ENCODE results near the gene C6orf132. TPM values are rescaled to one million over a fixed set of nuclear protein-coding genes. Genes with fewer than 3 reads are reported as not detected.

C6orf132 gene
- total and polyA plus RNA-seq, 12 donors, result 0.09 to 4.7 (median 1.4) TPM

DNA sequence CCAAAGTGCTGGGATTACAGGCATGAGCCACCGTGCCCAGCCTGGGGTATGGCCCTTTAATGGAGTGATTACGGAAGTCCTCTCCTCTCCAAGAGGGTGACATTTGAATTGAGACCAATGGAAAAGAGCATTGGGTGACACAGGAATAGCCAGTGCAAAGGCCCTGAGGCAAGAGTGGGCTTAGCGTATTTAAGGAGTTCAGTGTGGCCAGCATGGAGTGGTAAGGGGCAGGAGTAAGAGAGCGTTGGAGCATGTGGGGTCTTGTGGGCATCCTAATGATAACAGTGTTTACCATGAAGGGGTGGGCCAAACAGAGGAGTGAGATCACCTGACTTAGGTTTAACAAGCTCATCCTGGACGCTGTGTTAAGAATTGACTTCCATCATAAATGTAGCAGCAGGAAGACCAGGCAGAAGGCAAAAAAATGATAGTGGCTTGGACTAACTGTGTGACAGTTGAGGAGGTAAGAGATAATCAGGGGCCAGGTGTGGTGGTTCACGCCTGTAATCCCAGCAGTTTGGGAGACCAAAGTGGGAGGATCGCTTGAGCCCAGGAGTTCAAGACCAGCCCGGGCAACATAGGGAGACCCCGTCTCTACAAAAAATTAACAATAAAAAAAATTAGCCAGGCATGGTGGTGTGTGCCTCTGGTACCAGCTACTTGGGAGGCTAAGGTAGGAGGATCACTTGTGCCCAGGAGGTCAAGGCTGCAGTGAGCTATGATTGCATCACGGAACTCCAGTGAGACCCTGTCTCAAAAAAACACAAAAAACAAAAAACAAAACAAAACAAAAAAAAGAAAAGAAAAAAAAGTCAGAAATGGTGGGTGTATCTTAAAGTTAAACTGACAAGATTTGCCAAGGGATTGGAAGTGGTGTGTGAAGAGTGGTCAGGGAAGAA, 51.4 kb downstream of the C6orf132 start:
- no peaks in the 10 kb centered on the region for H3K36me3 ChIP-seq (replicated peaks in 1 of 2)
- no peaks in the 10 kb centered on the region for H3K27me3 ChIP-seq
- TF ChIP-seq POLR2A (IDR thresholded peaks at IDR 0.05), result no peak
- TF ChIP-seq, protein P1, sequence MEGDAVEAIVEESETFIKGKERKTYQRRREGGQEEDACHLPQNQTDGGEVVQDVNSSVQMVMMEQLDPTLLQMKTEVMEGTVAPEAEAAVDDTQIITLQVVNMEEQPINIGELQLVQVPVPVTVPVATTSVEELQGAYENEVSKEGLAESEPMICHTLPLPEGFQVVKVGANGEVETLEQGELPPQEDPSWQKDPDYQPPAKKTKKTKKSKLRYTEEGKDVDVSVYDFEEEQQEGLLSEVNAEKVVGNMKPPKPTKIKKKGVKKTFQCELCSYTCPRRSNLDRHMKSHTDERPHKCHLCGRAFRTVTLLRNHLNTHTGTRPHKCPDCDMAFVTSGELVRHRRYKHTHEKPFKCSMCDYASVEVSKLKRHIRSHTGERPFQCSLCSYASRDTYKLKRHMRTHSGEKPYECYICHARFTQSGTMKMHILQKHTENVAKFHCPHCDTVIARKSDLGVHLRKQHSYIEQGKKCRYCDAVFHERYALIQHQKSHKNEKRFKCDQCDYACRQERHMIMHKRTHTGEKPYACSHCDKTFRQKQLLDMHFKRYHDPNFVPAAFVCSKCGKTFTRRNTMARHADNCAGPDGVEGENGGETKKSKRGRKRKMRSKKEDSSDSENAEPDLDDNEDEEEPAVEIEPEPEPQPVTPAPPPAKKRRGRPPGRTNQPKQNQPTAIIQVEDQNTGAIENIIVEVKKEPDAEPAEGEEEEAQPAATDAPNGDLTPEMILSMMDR (IDR thresholded peaks at IDR 0.05), result no peak
- 85 to 93% (median 92%) methylated on average over 10 of the region's 10 CpGs for WGBS, 4 donors
- no peak overlapping the region for H3K27ac ChIP-seq
- intact Hi-C loops (cut with DNase I), result no loop called here
- H3K9me3 ChIP-seq (replicated peaks in 1 of 3), result no peaks in the 10 kb centered on the region
- no peak overlapping the region for H3K4me3 ChIP-seq
- no peak for DNase-seq
- peaks cover 6 to 8% of the 10 kb centered on the region in 2 donors for H3K4me1 ChIP-seq (replicated peaks in 1 of 2)

DNA sequence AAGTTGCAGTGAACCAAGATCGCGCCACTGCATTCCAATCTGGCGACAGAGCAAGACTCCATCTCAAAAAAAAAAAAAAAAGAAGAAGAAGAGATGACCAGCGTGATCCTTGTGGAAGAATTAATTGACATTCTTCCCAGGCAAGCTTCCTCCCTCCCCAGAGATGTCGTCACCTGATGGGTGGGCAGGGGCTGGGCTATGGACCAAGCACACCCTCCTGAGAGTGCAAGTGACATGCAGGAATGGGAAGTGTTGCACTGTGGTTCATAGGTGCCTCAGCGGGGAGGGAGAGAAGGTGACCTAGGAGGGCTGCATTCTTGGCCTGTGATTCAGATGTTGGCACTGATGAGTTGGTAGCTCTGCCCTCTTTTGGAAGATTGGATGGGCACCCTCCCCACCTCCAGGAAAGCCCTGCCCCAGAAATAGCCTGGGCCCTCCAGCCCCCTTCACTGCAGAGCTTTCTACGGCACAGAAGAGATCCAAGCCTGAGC, 54.3 kb downstream of the C6orf132 start:
- H3K4me3 ChIP-seq, result no peak overlapping the region
- H3K36me3 ChIP-seq (replicated peaks in 1 of 2), result no peaks in the 10 kb centered on the region
- no peaks in the 10 kb centered on the region for H3K27me3 ChIP-seq
- no peak overlapping the region for H3K27ac ChIP-seq
- intact Hi-C loops (cut with DNase I), result no loop called here
- peaks cover 0 to 4% of the 10 kb centered on the region in 2 donors for H3K4me1 ChIP-seq (replicated peaks in 1 of 2)
- H3K9me3 ChIP-seq (replicated peaks in 1 of 3), result no peaks in the 10 kb centered on the region
- WGBS, 4 donors, result 80 to 88% (median 86%) methylated on average over 7 of the region's 7 CpGs
- TF ChIP-seq POLR2A (IDR thresholded peaks at IDR 0.05), result no peak
- TF ChIP-seq, protein P1 (IDR thresholded peaks at IDR 0.05), result no peak
- DNase-seq, result peak in 2 of 7 donors; percentile 16 to 39

DNA sequence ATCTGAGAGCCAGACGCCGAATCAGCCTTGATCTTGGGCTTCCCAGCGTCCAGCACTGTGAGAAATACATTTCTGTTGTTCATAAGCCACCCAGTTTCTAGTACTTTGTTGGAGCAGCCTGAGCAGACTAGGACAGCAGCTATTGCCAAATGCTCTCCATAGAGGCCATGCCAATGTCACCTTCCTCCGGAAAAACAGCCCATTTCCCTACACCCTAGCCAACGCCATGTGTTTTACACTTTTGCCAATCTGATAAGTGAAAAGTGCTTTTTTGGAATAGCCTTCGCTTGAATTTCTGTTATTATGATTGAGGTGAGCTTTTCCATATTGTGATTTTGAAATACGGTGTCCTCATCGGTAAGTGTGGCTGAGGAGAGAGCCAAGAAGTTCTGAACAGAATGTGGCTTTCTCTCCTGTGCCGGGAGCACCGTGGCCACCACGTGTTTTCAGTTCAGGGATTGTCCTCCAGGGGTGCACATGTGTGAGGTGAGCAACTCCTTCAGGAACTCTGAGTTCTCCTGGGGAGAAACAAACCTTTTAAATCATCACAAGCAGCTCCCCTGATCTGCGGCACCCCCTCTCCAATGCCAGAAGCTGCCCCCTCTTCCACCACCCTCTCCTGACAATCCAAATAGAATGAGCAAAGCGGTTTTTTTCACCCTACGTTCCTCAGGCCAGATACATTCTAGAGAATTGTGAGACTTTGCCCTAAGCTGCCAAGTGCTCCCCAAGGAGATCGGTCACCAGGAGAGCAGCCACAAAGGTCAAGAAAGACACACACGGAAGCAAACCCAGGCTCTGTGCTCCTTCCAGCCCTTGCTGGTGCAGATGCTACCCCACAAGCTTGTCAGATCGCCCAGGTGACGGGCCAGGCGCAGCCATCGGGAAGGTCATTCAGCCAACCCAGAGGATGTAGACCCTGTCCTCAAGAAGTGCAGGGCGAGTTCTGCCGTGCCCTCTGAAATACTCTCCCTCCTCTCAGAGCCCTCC, 56.1 kb downstream of the C6orf132 start:
- H3K4me1 ChIP-seq (replicated peaks in 1 of 2), result peaks cover 0 to 4% of the 10 kb centered on the region in 2 donors
- WGBS, 4 donors, result 85 to 92% (median 88%) methylated on average over 17 to 22 of the region's 22 CpGs
- TF ChIP-seq POLR2A (IDR thresholded peaks at IDR 0.05), result no peak
- TF ChIP-seq, protein P1 (IDR thresholded peaks at IDR 0.05), result no peak
- H3K36me3 ChIP-seq (replicated peaks in 1 of 2), result peaks cover 0 to 3% of the 10 kb centered on the region in 2 donors
- no peaks in the 10 kb centered on the region for H3K9me3 ChIP-seq (replicated peaks in 1 of 3)
- no peak for DNase-seq
- H3K27me3 ChIP-seq, result no peaks in the 10 kb centered on the region
- no peak overlapping the region for H3K4me3 ChIP-seq
- no peak overlapping the region for H3K27ac ChIP-seq
- intact Hi-C loops (cut with DNase I), result no loop called here

DNA sequence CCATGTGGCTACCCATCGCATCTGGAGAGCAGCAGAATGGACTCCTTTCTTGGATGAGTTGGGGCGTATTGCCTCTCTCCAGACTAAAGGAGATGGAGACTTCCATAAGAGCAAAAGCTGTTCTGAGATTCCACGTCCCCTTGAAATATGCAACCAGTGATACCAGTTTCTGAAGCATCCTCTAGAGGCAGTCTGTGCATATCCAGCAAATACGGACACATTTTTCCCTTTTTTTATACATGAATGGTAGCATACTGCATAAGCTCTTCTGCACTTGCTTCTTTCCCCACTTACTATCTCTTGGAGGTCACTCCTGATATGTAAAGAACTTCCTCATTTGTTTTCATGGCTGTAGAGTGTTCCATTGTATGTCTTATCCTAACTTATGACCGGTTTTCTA, 57.5 kb downstream of the C6orf132 start:
- TF ChIP-seq, protein P1 (IDR thresholded peaks at IDR 0.05), result no peak
- no peak for TF ChIP-seq POLR2A (IDR thresholded peaks at IDR 0.05)
- Histone ChIP-seq H3K36me3 (replicated peaks in 1 of 2) (peaks cover 0 to 3% of the 10 kb centered on the region in 2 donors), H3K4me3 (no peak overlapping the region), H3K9me3 (replicated peaks in 1 of 3) (no peaks in the 10 kb centered on the region), H3K27ac (no peak overlapping the region), H3K27me3 (no peaks in the 10 kb centered on the region), H3K4me1 (replicated peaks in 1 of 2) (peaks cover 0 to 4% of the 10 kb centered on the region in 2 donors)
- no peak for DNase-seq
- WGBS, 4 donors, result 61 to 94% (median 87%) methylated on average over 5 of the region's 5 CpGs
- intact Hi-C loops (cut with DNase I), result no loop called here

Measured in adrenal gland (tissue), 12 donors.